Endothelial cell (in vitro differentiated cells): ENCODE data around the gene C6orf132. TPM values are rescaled to one million over a fixed set of nuclear protein-coding genes. Genes with fewer than 3 reads are reported as not detected.

ENCODE experiments used
- DNase-seq: peaks from one replicate; pipeline ENCODE4 v3.0.0; 2021; ENCODE audit warnings: low spot score
- H3K27ac Mint-ChIP-seq: one replicate; pipeline ENCODE4 v1.8.0; 2021; ENCODE audit warnings: mixed read lengths, inconsistent platforms; ENCODE audit not compliant: unreplicated experiment
- H3K27me3 Mint-ChIP-seq: one replicate; pipeline ENCODE4 v1.8.0; 2021; ENCODE audit warnings: mild to moderate bottlenecking, moderate library complexity, mixed read lengths, inconsistent platforms; ENCODE audit not compliant: unreplicated experiment
- H3K36me3 Mint-ChIP-seq: one replicate; pipeline ENCODE4 v1.8.0; 2021; ENCODE audit warnings: mild to moderate bottlenecking, low read depth, mixed read lengths, inconsistent platforms; ENCODE audit not compliant: unreplicated experiment
- H3K4me1 Mint-ChIP-seq: one replicate; pipeline ENCODE4 v1.8.0; 2021; ENCODE audit warnings: mild to moderate bottlenecking, mixed read lengths, inconsistent platforms; ENCODE audit not compliant: unreplicated experiment
- H3K4me3 Mint-ChIP-seq: one replicate; pipeline ENCODE4 v1.8.0; 2021; ENCODE audit warnings: mild to moderate bottlenecking, mixed read lengths, inconsistent platforms; ENCODE audit not compliant: unreplicated experiment
- H3K9me3 Mint-ChIP-seq: one replicate; pipeline ENCODE4 v1.8.0; 2021; ENCODE audit warnings: mixed read lengths, inconsistent platforms; ENCODE audit not compliant: unreplicated experiment
- total RNA-seq: library from RNA; stranded (reverse); fragmentation: NEBNext Ultra II Directional; extraction: Animal tissue kit (Norgen Biotek cat#: 25700); gene quantifications from one replicate; pipeline ENCODE4 v1.2.1, GENCODE V29; 2021; ENCODE audit not compliant: unreplicated experiment
- TF ChIP-seq, protein P1 (sequence below): fragments of 200-600 bp; sonication (generic); IDR thresholded peaks from one replicate; pipeline ENCODE4 v1.5.0; 2021; ENCODE audit warnings: antibody characterized with exemption; ENCODE audit not compliant: unreplicated experiment

The C6orf132 gene
- total RNA-seq, 1 donor from 2014 or later = 0.87 TPM

DNA sequence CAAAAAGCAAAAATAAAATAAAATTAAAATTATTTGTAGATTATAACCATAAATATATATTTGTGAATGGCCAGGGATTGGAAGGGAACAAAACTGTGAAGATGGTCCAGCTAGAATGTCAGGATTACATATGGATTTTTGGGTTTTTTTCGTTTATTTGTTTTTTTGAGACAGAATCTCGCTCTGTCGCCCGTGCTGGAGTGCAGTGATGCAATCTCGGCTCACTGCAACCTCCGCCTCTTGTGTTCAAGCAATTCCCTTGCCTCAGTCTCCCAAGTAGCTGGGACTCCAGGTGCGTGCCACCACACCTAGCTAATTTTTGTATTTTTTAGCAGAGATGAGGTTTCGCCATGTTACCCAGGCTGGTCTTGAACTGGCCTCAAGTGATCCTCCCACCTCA lies 7.8 kb upstream of the C6orf132 start:
- TF ChIP-seq, protein P1, sequence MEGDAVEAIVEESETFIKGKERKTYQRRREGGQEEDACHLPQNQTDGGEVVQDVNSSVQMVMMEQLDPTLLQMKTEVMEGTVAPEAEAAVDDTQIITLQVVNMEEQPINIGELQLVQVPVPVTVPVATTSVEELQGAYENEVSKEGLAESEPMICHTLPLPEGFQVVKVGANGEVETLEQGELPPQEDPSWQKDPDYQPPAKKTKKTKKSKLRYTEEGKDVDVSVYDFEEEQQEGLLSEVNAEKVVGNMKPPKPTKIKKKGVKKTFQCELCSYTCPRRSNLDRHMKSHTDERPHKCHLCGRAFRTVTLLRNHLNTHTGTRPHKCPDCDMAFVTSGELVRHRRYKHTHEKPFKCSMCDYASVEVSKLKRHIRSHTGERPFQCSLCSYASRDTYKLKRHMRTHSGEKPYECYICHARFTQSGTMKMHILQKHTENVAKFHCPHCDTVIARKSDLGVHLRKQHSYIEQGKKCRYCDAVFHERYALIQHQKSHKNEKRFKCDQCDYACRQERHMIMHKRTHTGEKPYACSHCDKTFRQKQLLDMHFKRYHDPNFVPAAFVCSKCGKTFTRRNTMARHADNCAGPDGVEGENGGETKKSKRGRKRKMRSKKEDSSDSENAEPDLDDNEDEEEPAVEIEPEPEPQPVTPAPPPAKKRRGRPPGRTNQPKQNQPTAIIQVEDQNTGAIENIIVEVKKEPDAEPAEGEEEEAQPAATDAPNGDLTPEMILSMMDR = no peak
- no peak overlapping the region for H3K27ac Mint-ChIP-seq

DNA sequence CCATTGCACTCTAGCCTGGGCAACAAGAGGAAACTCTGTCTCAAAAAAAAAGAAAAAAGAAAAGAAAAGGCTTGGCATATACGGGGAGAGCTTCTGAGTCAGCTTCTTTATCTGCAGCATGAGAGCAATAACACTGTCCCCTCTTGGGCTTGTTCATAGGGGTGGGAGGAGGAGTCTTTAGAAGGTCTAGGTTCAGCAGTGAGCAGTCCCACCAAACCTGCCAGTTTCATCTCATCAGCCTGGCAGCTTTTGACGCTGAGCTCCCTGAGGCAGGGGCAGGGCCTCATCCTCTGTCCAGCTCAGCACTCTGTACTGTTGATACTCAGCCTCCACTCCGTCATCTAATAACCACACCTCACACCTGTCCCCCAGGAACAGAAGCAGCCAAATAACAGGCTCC lies 5.6 kb upstream of the C6orf132 start:
- Mint-ChIP-seq H3K27me3 (peaks cover 8% of the 10 kb centered on the region), H3K9me3 (no peaks in the 10 kb centered on the region), H3K27ac (no peak overlapping the region), H3K4me3 (no peak overlapping the region), H3K4me1 (no peaks in the 10 kb centered on the region), H3K36me3 (no peaks in the 10 kb centered on the region)
- TF ChIP-seq, protein P1 = no peak
- no peak for DNase-seq

More for the DNA sequence above, 7.8 kb upstream of the C6orf132 start:
- H3K4me1 Mint-ChIP-seq = no peaks in the 10 kb centered on the region
- H3K27me3 Mint-ChIP-seq = peaks cover 9% of the 10 kb centered on the region
- H3K36me3 Mint-ChIP-seq = no peaks in the 10 kb centered on the region
- no peak for DNase-seq
- H3K4me3 Mint-ChIP-seq = no peak overlapping the region
- H3K9me3 Mint-ChIP-seq = no peaks in the 10 kb centered on the region

DNA sequence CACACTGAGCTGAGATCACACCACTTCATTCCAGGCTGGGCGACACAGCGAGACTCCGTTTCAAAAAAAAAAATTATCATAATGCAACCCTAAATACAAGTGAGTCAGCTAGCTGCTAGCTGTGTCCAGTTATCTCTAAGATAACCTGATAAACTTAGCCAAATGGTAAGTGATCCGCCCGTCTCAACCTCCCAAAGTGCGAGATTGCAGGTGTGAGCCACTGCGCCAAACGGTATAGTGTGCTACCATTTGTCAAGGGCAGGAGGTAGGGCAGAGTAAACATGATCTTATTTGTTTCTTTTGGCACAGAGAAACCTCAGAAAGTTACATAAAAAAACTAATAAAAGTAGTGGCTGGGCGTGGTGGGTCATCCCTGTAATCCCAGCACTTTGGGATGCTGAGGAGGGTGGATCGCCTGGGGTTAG lies 4.7 kb upstream of the C6orf132 start:
- peaks cover 3% of the 10 kb centered on the region for H3K4me1 Mint-ChIP-seq
- H3K27me3 Mint-ChIP-seq = peaks cover 11% of the 10 kb centered on the region
- H3K36me3 Mint-ChIP-seq = no peaks in the 10 kb centered on the region
- no peak overlapping the region for H3K4me3 Mint-ChIP-seq
- no peak overlapping the region for H3K27ac Mint-ChIP-seq
- TF ChIP-seq, protein P1 = no peak
- no peaks in the 10 kb centered on the region for H3K9me3 Mint-ChIP-seq
- no peak for DNase-seq

DNA sequence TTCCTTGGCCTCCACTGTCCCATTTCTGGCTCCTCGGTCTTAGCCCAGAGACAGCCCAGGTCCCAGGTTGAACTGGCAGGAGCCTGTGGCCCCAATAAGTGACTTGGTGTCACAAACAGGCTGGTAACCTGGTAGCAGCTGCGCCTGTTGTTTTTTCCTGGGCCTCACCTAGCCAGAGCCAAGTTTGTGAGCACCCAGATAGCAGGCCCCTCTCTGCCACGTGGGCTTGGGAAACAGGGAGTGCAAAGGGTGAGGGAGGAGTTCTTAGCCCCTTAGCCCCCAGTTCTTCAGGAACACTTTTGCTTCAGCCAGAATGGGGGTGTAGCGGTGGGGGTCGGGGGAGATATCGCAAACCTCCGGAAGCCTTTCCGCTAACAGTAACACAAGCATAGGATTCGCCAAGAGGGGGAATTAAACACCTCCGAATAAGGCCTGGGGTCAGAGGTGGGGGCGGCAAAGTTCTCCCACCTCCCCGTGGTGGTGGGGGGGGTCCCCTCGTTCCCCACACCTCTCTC lies 760 bp downstream of the C6orf132 start:
- peaks cover 10% of the 10 kb centered on the region for H3K27me3 Mint-ChIP-seq
- peaks cover 24% of the 10 kb centered on the region for H3K4me1 Mint-ChIP-seq
- H3K9me3 Mint-ChIP-seq = no peaks in the 10 kb centered on the region
- TF ChIP-seq, protein P1 = no peak
- no peak overlapping the region for H3K27ac Mint-ChIP-seq
- H3K4me3 Mint-ChIP-seq = peak overlapping the region; percentile 42
- no peak for DNase-seq
- H3K36me3 Mint-ChIP-seq = no peaks in the 10 kb centered on the region

DNA sequence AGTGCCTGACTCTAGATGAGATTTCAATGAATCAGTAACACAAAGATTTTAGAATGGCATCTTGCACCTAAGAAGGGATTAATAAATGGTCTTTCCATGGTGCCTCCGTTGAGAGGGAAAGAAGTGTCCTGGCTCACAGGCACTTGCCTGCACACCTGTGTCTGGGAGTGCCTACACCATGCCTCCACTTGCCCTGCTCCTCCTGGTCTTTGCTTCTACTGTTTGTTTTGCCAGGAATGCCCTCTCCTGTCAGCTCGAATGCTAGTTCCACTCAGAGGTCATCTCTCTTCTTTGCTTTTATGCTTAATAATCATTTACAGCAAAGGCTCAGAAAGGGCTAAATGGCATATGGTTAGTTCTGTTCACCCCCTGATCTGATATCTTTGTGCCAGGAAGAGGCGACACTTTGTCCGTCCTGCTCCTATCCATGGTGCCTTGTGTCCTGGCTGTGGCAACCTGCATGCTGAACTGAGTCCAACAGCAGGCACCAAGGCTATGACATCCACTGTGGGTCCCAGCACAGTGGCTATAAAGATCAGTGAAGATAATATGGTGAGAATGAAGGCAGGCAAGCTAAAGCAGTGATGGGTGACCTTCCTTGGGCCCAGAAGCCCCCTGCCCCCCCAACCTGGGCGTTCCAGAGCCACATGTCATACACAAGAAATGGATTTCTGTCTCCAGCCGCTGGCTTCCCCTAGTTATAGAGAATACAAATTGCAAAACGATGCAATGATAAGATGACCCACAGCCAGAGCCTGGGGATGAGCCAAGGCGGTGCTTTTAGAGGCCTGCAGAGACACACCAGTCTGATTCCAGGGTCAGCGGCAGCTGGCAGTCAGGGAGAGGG lies 1.4 kb downstream of the C6orf132 start:
- Mint-ChIP-seq H3K27me3 (peaks cover 10% of the 10 kb centered on the region), H3K4me1 (peaks cover 29% of the 10 kb centered on the region), H3K9me3 (no peaks in the 10 kb centered on the region), H3K27ac (no peak overlapping the region), H3K4me3 (peak overlapping the region; percentile 42), H3K36me3 (no peaks in the 10 kb centered on the region)
- TF ChIP-seq, protein P1 = no peak
- DNase-seq = no peak
